Lung (tissue), 12 donors: ENCODE data around the gene CARMIL3. TPM values are rescaled to one million over a fixed set of nuclear protein-coding genes. Genes with fewer than 3 reads are reported as not detected.

ENCODE experiments used
- ATAC-seq: fragments of 200-7000 bp; cut with Tn5 transposase; one replicate; pipeline ENCODE4 v1.9.1; 2020; ENCODE audit warnings: moderate number of reproducible peaks; ENCODE audit not compliant: insufficient read depth, low FRiP score
- DNase-seq, 3 donors: peaks; one replicate each; pipeline ENCODE4 v3.0.0-alpha.2; 2013 to 2017
- H3K27ac ChIP-seq, 2 donors: one replicate each; pipeline ENCODE4 v1.5.1; 2013; ENCODE audit warnings: mild to moderate bottlenecking in 2 of 2, moderate library complexity in 2 of 2, control low read depth in 1 of 2, inconsistent platforms in 1 of 2, low read depth in 1 of 2, low read length in 1 of 2
- H3K27me3 ChIP-seq, 3 donors: one replicate each; pipeline ENCODE4 v1.5.1; 2013; ENCODE audit warnings: low read length in 2 of 3; ENCODE audit not compliant: control insufficient read depth in 3 of 3, insufficient read depth in 3 of 3
- H3K36me3 ChIP-seq, 4 donors: one replicate each; pipeline ENCODE4 v1.5.1; 2013; ENCODE audit warnings: low read length in 4 of 4, mild to moderate bottlenecking in 1 of 4, moderate library complexity in 1 of 4; ENCODE audit not compliant: control insufficient read depth in 4 of 4, insufficient read depth in 4 of 4
- H3K4me1 ChIP-seq, 5 donors: one replicate each; pipeline ENCODE4 v1.5.1; 2013; ENCODE audit warnings: low read length in 5 of 5, mild to moderate bottlenecking in 2 of 5, moderate library complexity in 1 of 5; ENCODE audit not compliant: control insufficient read depth in 5 of 5, insufficient read depth in 5 of 5
- H3K4me3 ChIP-seq: one replicate; pipeline ENCODE4 v1.5.1; 2013; ENCODE audit warnings: mild to moderate bottlenecking, control low read depth, moderate library complexity
- H3K9ac ChIP-seq, 2 donors: one replicate each; pipeline ENCODE4 v1.5.1; 2013; ENCODE audit warnings: low read length in 2 of 2, control low read depth in 1 of 2; ENCODE audit not compliant: insufficient read depth in 1 of 2
- H3K9me3 ChIP-seq, 4 donors: one replicate each; pipeline ENCODE4 v1.5.1; 2013; ENCODE audit warnings: low read length in 3 of 4, mild to moderate bottlenecking in 1 of 4, moderate library complexity in 1 of 4; ENCODE audit not compliant: control insufficient read depth in 4 of 4, insufficient read depth in 3 of 4
- WGBS, 2 donors: extraction: QIAGEN DNeasy Blood & Tissue Kit; methylation state at CpG; one replicate each; pipeline ENCODE4 v1.1.7; 2013; 5-methylcytosine and 5-hydroxymethylcytosine counted together
- polyA plus RNA-seq, 2 donors: library from polyadenylated mRNA; stranded (reverse); fragments of 200-250 nt; gene quantifications; one replicate each; pipeline ENCODE4 v1.2.1, GENCODE V29; 2013
- total RNA-seq, 2 donors: library from RNA; depleted of rRNA in 1 of 2; stranded (reverse); fragments of >200 nt in 1 of 2; gene quantifications; one replicate each; pipeline ENCODE4 v1.2.1, GENCODE V29; 2014 to 2021
- TF ChIP-seq, protein P1 (sequence below): IDR thresholded peaks from 2 replicates; pipeline ENCODE4 v1.5.1; 2012; ENCODE audit warnings: mild to moderate bottlenecking; ENCODE audit errors: control extremely low read depth, extremely low read depth
- donor health status: control.
- donor health status: control.
- donor health status: Bipolar disorder and iron deficiency.
- donor health status: healthy.
- donor health status: DM: yes; HTN: yes; CAD: no.

CARMIL3 gene
- total and polyA plus RNA-seq, 4 donors = 0.37 to 2.4 (median 0.78) TPM

DNA sequence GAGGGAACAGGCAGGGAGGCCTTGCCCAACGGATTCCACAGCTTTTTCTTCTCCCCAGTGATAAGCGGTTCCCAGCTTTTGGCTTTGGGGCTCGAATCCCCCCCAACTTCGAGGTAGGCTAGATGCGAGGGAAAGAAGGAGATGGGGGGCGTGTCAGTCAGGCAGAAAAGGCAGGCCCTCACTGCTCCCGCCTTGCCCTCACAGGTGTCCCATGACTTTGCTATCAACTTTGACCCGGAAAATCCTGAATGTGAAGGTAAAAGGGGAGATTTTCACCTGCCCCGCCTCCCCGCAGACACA, 24.4 kb downstream of the CARMIL3 start:
- Histone ChIP-seq H3K27ac (no peak overlapping the region), H3K9me3 (no peaks in the 10 kb centered on the region), H3K27me3 (peaks cover 0 to 12% (median 12%) of the 10 kb centered on the region in 3 donors), H3K4me3 (no peak overlapping the region), H3K36me3 (no peaks in the 10 kb centered on the region), H3K4me1 (peaks cover 0 to 9% (median 3%) of the 10 kb centered on the region in 5 donors), H3K9ac (no peak overlapping the region)
- TF ChIP-seq, protein P1, sequence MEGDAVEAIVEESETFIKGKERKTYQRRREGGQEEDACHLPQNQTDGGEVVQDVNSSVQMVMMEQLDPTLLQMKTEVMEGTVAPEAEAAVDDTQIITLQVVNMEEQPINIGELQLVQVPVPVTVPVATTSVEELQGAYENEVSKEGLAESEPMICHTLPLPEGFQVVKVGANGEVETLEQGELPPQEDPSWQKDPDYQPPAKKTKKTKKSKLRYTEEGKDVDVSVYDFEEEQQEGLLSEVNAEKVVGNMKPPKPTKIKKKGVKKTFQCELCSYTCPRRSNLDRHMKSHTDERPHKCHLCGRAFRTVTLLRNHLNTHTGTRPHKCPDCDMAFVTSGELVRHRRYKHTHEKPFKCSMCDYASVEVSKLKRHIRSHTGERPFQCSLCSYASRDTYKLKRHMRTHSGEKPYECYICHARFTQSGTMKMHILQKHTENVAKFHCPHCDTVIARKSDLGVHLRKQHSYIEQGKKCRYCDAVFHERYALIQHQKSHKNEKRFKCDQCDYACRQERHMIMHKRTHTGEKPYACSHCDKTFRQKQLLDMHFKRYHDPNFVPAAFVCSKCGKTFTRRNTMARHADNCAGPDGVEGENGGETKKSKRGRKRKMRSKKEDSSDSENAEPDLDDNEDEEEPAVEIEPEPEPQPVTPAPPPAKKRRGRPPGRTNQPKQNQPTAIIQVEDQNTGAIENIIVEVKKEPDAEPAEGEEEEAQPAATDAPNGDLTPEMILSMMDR = no peak
- ATAC-seq (no peak), DNase-seq (no peak)
- 89 to 94% methylated on average over 10 of the region's 10 CpGs for WGBS, 2 donors

DNA sequence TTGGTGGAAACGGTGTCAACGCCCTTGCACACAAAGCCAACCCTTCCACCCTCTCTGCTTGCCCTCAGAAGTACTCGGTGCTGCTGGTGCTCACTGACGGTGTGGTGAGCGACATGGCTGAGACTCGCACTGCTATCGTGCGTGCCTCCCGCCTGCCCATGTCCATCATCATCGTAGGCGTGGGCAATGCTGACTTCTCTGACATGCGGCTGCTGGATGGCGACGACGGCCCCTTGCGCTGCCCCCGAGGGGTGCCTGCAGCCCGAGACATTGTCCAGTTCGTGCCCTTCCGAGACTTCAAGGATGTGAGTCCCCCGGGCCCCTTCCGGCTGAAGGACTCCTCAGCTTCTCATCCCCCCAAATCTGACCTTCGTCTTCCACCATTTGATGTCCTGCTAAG, 25.3 kb downstream of the CARMIL3 start:
- Histone ChIP-seq H3K4me1 (peaks cover 0 to 9% (median 3%) of the 10 kb centered on the region in 5 donors), H3K27ac (no peak overlapping the region), H3K9ac (no peak overlapping the region), H3K4me3 (no peak overlapping the region), H3K36me3 (no peaks in the 10 kb centered on the region), H3K27me3 (peaks cover 0 to 12% (median 7%) of the 10 kb centered on the region in 3 donors), H3K9me3 (no peaks in the 10 kb centered on the region)
- WGBS, 2 donors = 92 to 94% methylated on average over 23 of the region's 23 CpGs
- DNase-seq (no peak), ATAC-seq (no peak)
- TF ChIP-seq, protein P1 = no peak

DNA sequence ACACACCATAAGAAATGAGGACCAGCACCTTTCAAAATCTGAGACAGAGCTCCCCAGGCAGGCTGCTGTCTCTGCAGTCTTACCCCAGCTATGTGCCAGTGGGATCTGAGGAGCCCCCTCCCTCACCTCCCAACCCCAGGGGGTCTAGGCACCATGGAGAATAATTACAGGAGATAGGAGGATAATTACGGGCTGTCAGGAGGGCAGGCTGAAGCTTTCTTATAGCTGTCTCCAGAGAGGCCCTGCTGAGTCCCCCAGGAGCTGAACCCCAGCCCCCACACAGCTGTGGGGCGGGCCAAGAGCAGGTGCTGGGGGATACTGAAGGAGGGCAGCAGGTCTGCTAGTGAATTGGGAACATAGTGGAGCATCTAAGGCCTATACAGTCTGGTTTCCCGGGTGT, 26.3 kb downstream of the CARMIL3 start:
- Histone ChIP-seq H3K36me3 (no peaks in the 10 kb centered on the region), H3K27ac (no peak overlapping the region), H3K4me1 (peaks cover 0 to 9% (median 3%) of the 10 kb centered on the region in 5 donors), H3K9ac (no peak overlapping the region), H3K27me3 (peaks cover 0 to 12% (median 9%) of the 10 kb centered on the region in 3 donors), H3K4me3 (no peak overlapping the region), H3K9me3 (no peaks in the 10 kb centered on the region)
- TF ChIP-seq, protein P1 = no peak
- WGBS, 2 donors = 83 to 90% methylated on average over 3 of the region's 3 CpGs
- ATAC-seq (no peak), DNase-seq (no peak)

DNA sequence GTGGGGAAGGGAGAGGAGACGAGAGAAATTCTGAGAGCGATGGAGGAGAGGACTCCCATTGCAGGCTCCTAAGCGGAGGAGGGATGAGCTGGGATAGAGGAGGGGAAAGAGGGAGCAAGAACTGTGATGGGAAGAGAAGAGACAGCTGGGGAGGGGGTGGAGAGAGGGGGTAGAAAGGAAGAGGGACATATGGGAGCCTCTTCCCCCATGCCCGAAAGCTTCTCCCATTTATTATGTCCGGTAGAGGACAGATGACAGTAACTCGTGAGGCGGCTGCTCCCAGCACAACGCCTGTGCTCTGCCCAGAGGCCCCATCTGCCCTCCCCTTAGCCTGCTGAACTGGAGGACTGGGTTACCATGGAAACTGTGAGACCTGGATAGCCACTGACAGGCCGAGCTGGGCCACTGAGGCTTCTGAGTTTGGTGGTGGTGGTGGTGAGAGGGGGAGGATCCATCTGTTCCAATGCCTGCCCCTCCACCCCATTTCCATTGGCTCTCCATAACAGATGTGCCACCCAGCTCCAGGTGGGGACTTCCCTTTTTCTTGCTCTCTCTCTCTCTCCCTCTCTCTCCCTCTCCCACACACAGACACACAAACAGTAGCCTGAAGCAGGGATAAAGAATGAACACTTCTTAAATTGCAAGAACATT, 27.8 kb downstream of the CARMIL3 start:
- Histone ChIP-seq H3K36me3 (no peaks in the 10 kb centered on the region), H3K4me3 (no peak overlapping the region), H3K9ac (no peak overlapping the region), H3K27me3 (peaks cover 0 to 14% (median 12%) of the 10 kb centered on the region in 3 donors), H3K9me3 (no peaks in the 10 kb centered on the region), H3K4me1 (peaks cover 0 to 9% (median 3%) of the 10 kb centered on the region in 5 donors), H3K27ac (no peak overlapping the region)
- TF ChIP-seq, protein P1 = no peak
- 84 to 88% methylated on average over 9 of the region's 9 CpGs for WGBS, 2 donors
- ATAC-seq = no peak
- DNase-seq = no peak
